HCT116 (cell line): Measurements from ENCODE around the gene COPE.

Experiments
- CTCF ChIP-seq, 3 experiments: fragments of 200-600 bp in 1 of 3; sonication (generic) in 1 of 3; IDR thresholded peaks in 2 of 3; conservative IDR thresholded peaks in 1 of 3; 2 replicates each; pipeline ENCODE4 v1.5.1; 2012 to 2017; ENCODE audit warnings: low read depth in 2 of 3, low read length in 2 of 3, antibody characterized with exemption in 1 of 3, borderline replicate concordance in 1 of 3, control low read depth in 1 of 3, mild to moderate bottlenecking in 1 of 3, mixed read lengths in 1 of 3, mixed run types in 1 of 3, moderate library complexity in 1 of 3; ENCODE audit not compliant: insufficient read depth in 1 of 3
- EZH2 ChIP-seq: fragments of 200-600 bp; sonication (generic); IDR thresholded peaks from 2 replicates; pipeline ENCODE4 v1.6.1; 2017; ENCODE audit warnings: antibody characterized with exemption, mixed run types
- EZH2phosphoT487 ChIP-seq: fragments of 200-600 bp; IDR thresholded peaks from 2 replicates; pipeline ENCODE4 v1.6.1; 2018; ENCODE audit warnings: antibody characterized with exemption, borderline replicate concordance
- MAX ChIP-seq: IDR thresholded peaks from 2 replicates; pipeline ENCODE4 v1.6.1; 2012
- POLR2A ChIP-seq: IDR thresholded peaks from 2 replicates; pipeline ENCODE4 v1.7.0; 2011; ENCODE audit warnings: borderline replicate concordance; ENCODE audit not compliant: insufficient read depth, insufficient read length; ENCODE audit errors: extremely low read depth
- SP1 ChIP-seq: IDR thresholded peaks from 2 replicates; pipeline ENCODE4 v1.6.1; 2012; ENCODE audit warnings: low read depth

- TF ChIP-seq CTCF (IDR thresholded peaks at IDR 0.05 in 2 of 3, conservative IDR thresholded peaks at IDR 0.05 in 1 of 3; ENCODE audit: borderline replicate concordance in 1 of 3, insufficient read depth in 1 of 3, low read depth in 2 of 3, low read length in 2 of 3) (no peak), SP1 (no peak), EZH2 (no peak), EZH2phosphoT487 (no peak), POLR2A (no peak), MAX (no peak)
Measured at GRCh38 chr19:18895824-18896341, 23.3 kb downstream of the COPE start, which contains the start of gene CERS1.
